OCI-LY7 (cell line): ENCODE measurements around the gene NPC2. TPM values are rescaled to one million over a fixed set of nuclear protein-coding genes. Genes with fewer than 3 reads are reported as not detected.

Experiments
- BruUV-seq: library from RNA; stranded (reverse); fragments of 400-500 nt; replicated peaks from 2 replicates; lab custom pipeline; 2021; lab: Mats Ljungman, UMichigan
- CTCF ChIA-PET: fragments of 300-600 bp; sonication (Branson Sonifier 250); formaldehyde crosslinking; loops from one replicate; lab custom pipeline; 2022; ENCODE audit warnings: antibody characterized with exemption; ENCODE audit not compliant: unreplicated experiment; lab: Charles Lee
- POLR2A ChIA-PET: fragments of 300-600 bp; sonication (Branson Sonifier 250); formaldehyde crosslinking; loops from one replicate; lab custom pipeline; 2022; ENCODE audit warnings: antibody characterized with exemption; lab: Charles Lee
- DNase-seq: peaks from one replicate; pipeline ENCODE4 v3.0.0-alpha.2; 2015; ENCODE audit warnings: low spot score
- H2AFZ ChIP-seq: fragments of 200-600 bp; sonication (generic), shearing (Covaris generic); 2 replicates; pipeline ENCODE4 v1.6.1; 2014; ENCODE audit warnings: mild to moderate bottlenecking, antibody characterized with exemption, low read length, moderate library complexity
- H3K27ac ChIP-seq: fragments of 200-600 bp; sonication (generic); 2 replicates; pipeline ENCODE4 v1.5.1; 2014; ENCODE audit warnings: mixed run types, low read depth, mild to moderate bottlenecking, moderate library complexity, low read length, inconsistent platforms; ENCODE audit not compliant: poor library complexity, severe bottlenecking
- H3K36me3 ChIP-seq: fragments of 200-600 bp; sonication (generic); 2 replicates; pipeline ENCODE4 v1.6.1; 2014; ENCODE audit warnings: mild to moderate bottlenecking, antibody characterized with exemption, low read length, moderate library complexity, mixed read lengths; ENCODE audit not compliant: insufficient read depth
- H3K4me1 ChIP-seq: fragments of 200-600 bp; sonication (generic); 2 replicates; pipeline ENCODE4 v1.5.1; 2014; ENCODE audit warnings: mild to moderate bottlenecking, low read length; ENCODE audit not compliant: insufficient read depth, poor library complexity, severe bottlenecking
- H3K4me2 ChIP-seq: fragments of 200-600 bp; sonication (generic); 2 replicates; pipeline ENCODE4 v1.6.1; 2014; ENCODE audit warnings: mild to moderate bottlenecking, low read length
- H3K4me3 ChIP-seq: fragments of 200-600 bp; sonication (generic); 2 replicates; pipeline ENCODE4 v1.5.1; 2014; ENCODE audit warnings: mild to moderate bottlenecking, low read depth, low read length; ENCODE audit not compliant: poor library complexity, severe bottlenecking
- H3K79me2 ChIP-seq: fragments of 200-600 bp; sonication (generic); 2 replicates; pipeline ENCODE4 v1.6.1; 2016; ENCODE audit warnings: low read depth, mild to moderate bottlenecking, low read length, moderate library complexity, mixed read lengths; ENCODE audit not compliant: insufficient read depth
- H3K9me2 ChIP-seq: fragments of 200-600 bp; sonication (generic); 2 replicates; pipeline ENCODE4 v1.6.1; 2016; ENCODE audit warnings: mild to moderate bottlenecking, low read length, mixed read lengths; ENCODE audit not compliant: insufficient read depth
- H3K9me3 ChIP-seq: fragments of 200-600 bp; sonication (generic); 2 replicates; pipeline ENCODE4 v1.6.1; 2014; ENCODE audit warnings: mild to moderate bottlenecking, mixed run types, low read length, mixed read lengths
- H4K20me1 ChIP-seq: fragments of 200-600 bp; sonication (generic); 2 replicates; pipeline ENCODE4 v1.6.1; 2014; ENCODE audit warnings: mild to moderate bottlenecking, antibody characterized with exemption, low read length, moderate library complexity, mixed read lengths; ENCODE audit not compliant: insufficient read depth
- EZH2phosphoT487 ChIP-seq: fragments of 200-600 bp; sonication (generic); IDR thresholded peaks from 2 replicates; pipeline ENCODE4 v1.6.1; 2018; ENCODE audit warnings: low read depth, borderline replicate concordance, mild to moderate bottlenecking, mixed run types, antibody characterized with exemption, low read length, moderate library complexity, mixed read lengths
- intact Hi-C: fragments of 100-400 bp; cut with micrococcal nuclease; formaldehyde crosslinking; loops from one replicate; pipeline ENCODE4 v1.10.0; 2022; ENCODE audit not compliant: unreplicated experiment
- total RNA-seq, 2 experiments: library from RNA; depleted of rRNA in 1 of 2; stranded (reverse); fragments of >200 nt in 1 of 2; shearing (Covaris generic) in 1 of 2; gene quantifications; 2 replicates each; pipeline ENCODE4 v1.2.3, GENCODE V29; 2014 to 2022
- TF ChIP-seq, protein P1 (sequence below): fragments of 200-600 bp; sonication (generic); conservative IDR thresholded peaks from 2 replicates; pipeline ENCODE4 v1.5.1; 2014; ENCODE audit warnings: mild to moderate bottlenecking, antibody characterized with exemption, low read length, moderate library complexity, mixed read lengths

The NPC2 gene
- total RNA-seq, 2 experiments from 2014 or later: 37.8 to 80.8 TPM

DNA sequence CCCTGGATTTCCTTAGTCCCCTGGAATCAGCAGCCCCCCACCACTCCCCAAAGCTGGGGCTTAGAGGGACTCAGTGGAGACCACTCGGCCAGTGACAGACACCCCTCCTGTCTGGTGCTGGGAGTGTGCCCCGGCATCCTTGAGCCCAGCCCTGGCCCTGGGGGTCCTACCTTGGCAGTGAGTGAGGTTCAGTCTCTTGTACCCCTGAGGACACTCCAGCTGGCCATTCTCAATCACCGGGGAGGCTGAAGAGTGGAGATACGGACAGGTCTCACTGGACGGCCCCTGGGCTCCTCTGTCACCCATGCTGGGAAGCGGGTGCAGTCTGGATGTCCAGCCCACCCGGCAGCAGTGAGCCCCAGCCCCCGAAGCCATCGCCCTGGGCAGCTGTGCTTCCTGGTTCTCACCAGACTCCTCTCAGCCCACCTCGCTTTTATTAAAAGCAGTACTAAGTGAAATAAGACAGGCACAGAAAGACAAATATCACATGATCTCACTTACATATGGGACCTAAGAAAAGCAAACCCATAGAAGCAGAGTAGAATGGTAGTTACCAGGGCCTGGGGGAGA, 42.7 kb upstream of the NPC2 start:
- intact Hi-C loops: no loop called here
- POLR2A ChIA-PET: no interaction called here
- no peak overlapping the region for H2AFZ ChIP-seq
- H3K27ac ChIP-seq: no peak overlapping the region
- no peak for DNase-seq
- TF ChIP-seq EZH2phosphoT487: no peak
- TF ChIP-seq, protein P1, sequence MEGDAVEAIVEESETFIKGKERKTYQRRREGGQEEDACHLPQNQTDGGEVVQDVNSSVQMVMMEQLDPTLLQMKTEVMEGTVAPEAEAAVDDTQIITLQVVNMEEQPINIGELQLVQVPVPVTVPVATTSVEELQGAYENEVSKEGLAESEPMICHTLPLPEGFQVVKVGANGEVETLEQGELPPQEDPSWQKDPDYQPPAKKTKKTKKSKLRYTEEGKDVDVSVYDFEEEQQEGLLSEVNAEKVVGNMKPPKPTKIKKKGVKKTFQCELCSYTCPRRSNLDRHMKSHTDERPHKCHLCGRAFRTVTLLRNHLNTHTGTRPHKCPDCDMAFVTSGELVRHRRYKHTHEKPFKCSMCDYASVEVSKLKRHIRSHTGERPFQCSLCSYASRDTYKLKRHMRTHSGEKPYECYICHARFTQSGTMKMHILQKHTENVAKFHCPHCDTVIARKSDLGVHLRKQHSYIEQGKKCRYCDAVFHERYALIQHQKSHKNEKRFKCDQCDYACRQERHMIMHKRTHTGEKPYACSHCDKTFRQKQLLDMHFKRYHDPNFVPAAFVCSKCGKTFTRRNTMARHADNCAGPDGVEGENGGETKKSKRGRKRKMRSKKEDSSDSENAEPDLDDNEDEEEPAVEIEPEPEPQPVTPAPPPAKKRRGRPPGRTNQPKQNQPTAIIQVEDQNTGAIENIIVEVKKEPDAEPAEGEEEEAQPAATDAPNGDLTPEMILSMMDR: no peak
- H3K4me2 ChIP-seq: no peak overlapping the region
- H3K4me1 ChIP-seq: no peaks in the 10 kb centered on the region
- no peaks in the 10 kb centered on the region for H3K9me2 ChIP-seq
- CTCF ChIA-PET: no interaction called here
- H4K20me1 ChIP-seq: no peaks in the 10 kb centered on the region
- H3K36me3 ChIP-seq: no peaks in the 10 kb centered on the region
- H3K79me2 ChIP-seq: no peaks in the 10 kb centered on the region
- BruUV-seq: no TSS peak
- no peak overlapping the region for H3K4me3 ChIP-seq
- no peaks in the 10 kb centered on the region for H3K9me3 ChIP-seq

DNA sequence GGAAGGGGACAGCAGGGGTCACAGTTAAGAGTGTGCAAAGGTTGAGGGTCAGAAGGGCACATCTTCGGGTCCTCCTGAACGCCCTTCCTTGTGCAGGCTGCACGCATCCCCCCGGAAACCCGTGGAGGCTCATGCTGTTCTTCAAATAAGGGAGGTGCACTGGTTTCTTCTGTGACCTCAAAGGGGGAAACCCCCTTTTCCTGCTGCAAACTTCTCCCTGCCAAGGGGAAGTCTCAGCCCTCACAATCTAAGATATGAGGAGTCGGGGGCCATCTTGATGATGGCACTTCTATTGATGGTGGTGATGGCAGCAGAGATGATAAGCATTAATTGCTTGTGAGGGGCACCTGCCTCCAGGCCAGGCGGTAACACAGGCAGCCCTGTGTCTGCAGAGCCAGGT, 40.5 kb upstream of the NPC2 start:
- H3K27ac ChIP-seq: no peak overlapping the region
- H3K4me3 ChIP-seq: no peak overlapping the region
- TF ChIP-seq, protein P1: no peak
- TF ChIP-seq EZH2phosphoT487: no peak
- intact Hi-C loops: no loop called here
- CTCF ChIA-PET: no interaction called here
- no peaks in the 10 kb centered on the region for H3K36me3 ChIP-seq
- no peaks in the 10 kb centered on the region for H3K4me1 ChIP-seq
- no peaks in the 10 kb centered on the region for H3K9me2 ChIP-seq
- POLR2A ChIA-PET: no interaction called here
- H4K20me1 ChIP-seq: no peaks in the 10 kb centered on the region
- no peaks in the 10 kb centered on the region for H3K79me2 ChIP-seq
- no peak overlapping the region for H3K4me2 ChIP-seq
- DNase-seq: no peak
- no TSS peak for BruUV-seq
- H2AFZ ChIP-seq: no peak overlapping the region
- H3K9me3 ChIP-seq: no peaks in the 10 kb centered on the region

DNA sequence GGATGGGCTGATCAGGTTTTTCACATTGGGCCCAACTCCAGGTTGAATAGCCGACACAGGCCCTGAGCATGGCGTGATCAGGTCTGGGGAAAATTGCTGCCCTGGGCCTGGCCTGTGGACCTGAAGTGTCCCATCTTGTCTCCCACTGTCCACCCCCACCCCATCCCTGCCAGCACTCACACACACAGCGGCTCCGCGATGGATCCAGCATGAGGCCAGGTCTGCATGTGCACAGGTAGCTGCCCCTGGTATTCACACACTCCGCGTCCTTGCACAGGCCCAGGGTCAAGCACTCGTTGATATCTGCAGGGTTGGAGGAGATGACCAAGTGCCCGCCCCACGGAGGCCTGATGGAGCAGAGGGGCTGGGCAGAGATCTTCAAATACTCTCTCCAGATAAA, 39.1 kb upstream of the NPC2 start:
- Histone ChIP-seq H3K79me2 (no peaks in the 10 kb centered on the region), H3K9me2 (no peaks in the 10 kb centered on the region), H3K4me2 (no peak overlapping the region), H3K9me3 (no peaks in the 10 kb centered on the region), H3K36me3 (no peaks in the 10 kb centered on the region), H2AFZ (no peak overlapping the region), H3K4me1 (no peaks in the 10 kb centered on the region), H4K20me1 (no peaks in the 10 kb centered on the region), H3K4me3 (no peak overlapping the region), H3K27ac (no peak overlapping the region)
- TF ChIP-seq, protein P1: no peak
- no peak for TF ChIP-seq EZH2phosphoT487
- ChIA-PET CTCF (no interaction called here), POLR2A (interaction anchor here (1.1 kb wide), 1 partner anchor 128 kb away, joined by 3 read pairs; no protein-coding TSS in a partner anchor)
- no TSS peak for BruUV-seq
- DNase-seq: no peak
- intact Hi-C loops: no loop called here
